B cell (primary cell): ENCODE results near the gene DROSHA. TPM values are rescaled to one million over a fixed set of nuclear protein-coding genes. Genes with fewer than 3 reads are reported as not detected.

Source experiments
- ATAC-seq: fragments of 200-7000 bp; cut with Tn5 transposase; one replicate; pipeline ENCODE4 v1.10.0; 2021; ENCODE audit warnings: low read depth, mild to moderate bottlenecking, moderate number of reproducible peaks, moderate library complexity
- CTCF ChIA-PET: fragments of 350-600 bp; sonication (Branson Sonifier 250); formaldehyde crosslinking; loops from one replicate; lab custom pipeline; 2021; ENCODE audit warnings: antibody characterized with exemption, inconsistent platforms; lab: Charles Lee
- POLR2A ChIA-PET: fragments of 350-600 bp; sonication (Branson Sonifier 250); formaldehyde crosslinking; loops from one replicate; lab custom pipeline; 2021; ENCODE audit warnings: antibody characterized with exemption; lab: Charles Lee
- DNase-seq: peaks from one replicate; pipeline ENCODE4 v3.0.0; 2013
- H2AFZ ChIP-seq: 2 replicates; pipeline ENCODE4 v1.6.1; 2012; ENCODE audit warnings: mild to moderate bottlenecking, low read depth, low read length; ENCODE audit not compliant: insufficient read depth, poor library complexity, severe bottlenecking
- H3K27ac ChIP-seq, 2 donors: 1 replicate in 1 of 2; 2 replicates in 1 of 2; pipeline ENCODE4 v1.5.1; 2012 to 2013; ENCODE audit warnings: low read length in 2 of 2, mild to moderate bottlenecking in 2 of 2, moderate library complexity in 1 of 2
- H3K27me3 ChIP-seq, 4 experiments: fragments of 200-600 bp in 1 of 4; sonication (generic) in 1 of 4; replicated peaks in 1 of 4; 1 replicate in 2 of 4; 2 replicates in 2 of 4; pipeline versions ENCODE4 v1.6.1 to v1.7.0; 2013 to 2016; ENCODE audit warnings: low read length in 3 of 4, mild to moderate bottlenecking in 2 of 4, mixed read lengths in 1 of 4, moderate library complexity in 1 of 4; ENCODE audit not compliant: insufficient read depth in 4 of 4, control insufficient read depth in 3 of 4; ENCODE audit errors: control extremely low read depth in 1 of 4
- H3K36me3 ChIP-seq, 2 experiments: replicated peaks in 1 of 2; 1 replicate in 1 of 2; 2 replicates in 1 of 2; pipeline versions ENCODE4 v1.6.1 to v1.7.1; 2013; ENCODE audit warnings: low read length in 1 of 2; ENCODE audit not compliant: insufficient read depth in 2 of 2, control insufficient read depth in 1 of 2; ENCODE audit errors: control extremely low read depth in 1 of 2, extremely low read depth in 1 of 2
- H3K4me1 ChIP-seq, 2 donors: fragments of 200-600 bp in 1 of 2; sonication (generic) in 1 of 2; 1 replicate in 1 of 2; 2 replicates in 1 of 2; pipeline versions ENCODE4 v1.5.1 to v1.6.1; 2013 to 2017; ENCODE audit warnings: low read length in 2 of 2; ENCODE audit not compliant: control insufficient read depth in 2 of 2, insufficient read depth in 2 of 2
- H3K4me2 ChIP-seq: replicated peaks from 2 replicates; pipeline ENCODE3; 2012; ENCODE audit warnings: mild to moderate bottlenecking, low read depth, low read length; ENCODE audit not compliant: poor library complexity, severe bottlenecking
- H3K4me3 ChIP-seq, 5 experiments: fragments of 200-600 bp in 1 of 5; sonication (generic) in 1 of 5; 1 replicate in 3 of 5; 2 replicates in 2 of 5; pipeline versions ENCODE4 v1.5.1 to v1.7.0; 2011 to 2016; ENCODE audit warnings: low read length in 4 of 5, mild to moderate bottlenecking in 4 of 5, low read depth in 2 of 5, control low read depth in 1 of 5, moderate library complexity in 1 of 5; ENCODE audit not compliant: insufficient read depth in 1 of 5; ENCODE audit errors: control extremely low read depth in 1 of 5, extremely low read depth in 1 of 5
- H3K79me2 ChIP-seq: fragments of 200-600 bp; sonication (generic); one replicate; pipeline ENCODE4 v1.6.0; 2016; ENCODE audit warnings: low read length; ENCODE audit not compliant: control insufficient read depth, insufficient read depth
- H3K9ac ChIP-seq: fragments of 200-600 bp; sonication (generic); 2 replicates; pipeline ENCODE4 v1.6.1; 2017; ENCODE audit warnings: mild to moderate bottlenecking, low read length, moderate library complexity
- H3K9me3 ChIP-seq, 3 donors: one replicate each; pipeline versions ENCODE4 v1.6.1 to v1.7.1; 2013; ENCODE audit warnings: low read length in 2 of 3; ENCODE audit not compliant: control insufficient read depth in 2 of 3, insufficient read depth in 1 of 3; ENCODE audit errors: control extremely low read depth in 1 of 3
- H4K20me1 ChIP-seq: 2 replicates; pipeline ENCODE4 v1.6.0; 2012; ENCODE audit warnings: mild to moderate bottlenecking, low read length; ENCODE audit not compliant: insufficient read depth, control insufficient read depth, poor library complexity, severe bottlenecking
- H3K27ac Mint-ChIP-seq: one replicate; pipeline ENCODE4 v1.8.0; 2021; ENCODE audit warnings: mixed read lengths
- H3K27me3 Mint-ChIP-seq: one replicate; pipeline ENCODE4 v1.8.0; 2021; ENCODE audit warnings: mixed read lengths
- H3K4me1 Mint-ChIP-seq: one replicate; pipeline ENCODE4 v1.8.0; 2021; ENCODE audit warnings: mixed read lengths
- H3K4me3 Mint-ChIP-seq: one replicate; pipeline ENCODE4 v1.8.0; 2021; ENCODE audit warnings: mixed read lengths
- H3K9me3 Mint-ChIP-seq: one replicate; pipeline ENCODE4 v1.8.0; 2022; ENCODE audit warnings: mixed read lengths; ENCODE audit not compliant: insufficient read depth
- CTCF ChIP-seq: fragments of 200-600 bp; IDR thresholded peaks from one replicate; pipeline ENCODE4 v1.8.0; 2022; ENCODE audit warnings: antibody characterized with exemption, mild to moderate bottlenecking
- EZH2 ChIP-seq: IDR thresholded peaks from 2 replicates; pipeline ENCODE4 v1.6.1; 2012; ENCODE audit warnings: borderline replicate concordance, low read depth, mild to moderate bottlenecking, moderate library complexity, low read length; ENCODE audit not compliant: insufficient read depth, poor library complexity, severe bottlenecking
- WGBS: methylation state at CpG from one replicate; pipeline ENCODE4 v1.1.5; 2013; ENCODE audit warnings: missing lambda C conversion rate; ENCODE audit not compliant: insufficient coverage; 5-methylcytosine and 5-hydroxymethylcytosine counted together
- intact Hi-C: fragments of 100-400 bp; cut with micrococcal nuclease; formaldehyde crosslinking; loops from one replicate; pipeline ENCODE4 v1.10.0; 2022
- polyA plus RNA-seq: library from polyadenylated mRNA; depleted of rRNA; stranded (reverse); fragments of >200 nt; gene quantifications from 2 replicates; pipeline ENCODE4 v1.2.3, GENCODE V29; 2012
- total RNA-seq, 2 donors: library from RNA; stranded (reverse); fragments of 120-200 nt in 1 of 2; gene quantifications; 1 replicate in 1 of 2; 2 replicates in 1 of 2; pipeline versions ENCODE4 v1.2.3 to v1.2.4, GENCODE V29; 2013 to 2022

Gene DROSHA
- total and polyA plus RNA-seq, 2 donors (not counting 1 experiment from before 2014, with no cell fraction given) = 31.2 to 62.4 TPM

- H3K4me1 Mint-ChIP-seq = no peaks in the 10 kb centered on the region
- Histone ChIP-seq H3K4me3 (no peak overlapping the region), H3K4me2 (no peak overlapping the region), H4K20me1 (no peaks in the 10 kb centered on the region), H3K9ac (no peak overlapping the region), H3K27ac (no peak overlapping the region), H3K4me1 (no peaks in the 10 kb centered on the region), H3K9me3 (no peaks in the 10 kb centered on the region), H3K27me3 (no peaks in the 10 kb centered on the region), H3K79me2 (no peaks in the 10 kb centered on the region), H3K36me3 (peaks cover 23 to 77% of the 10 kb centered on the region in 2 experiments), H2AFZ (no peak overlapping the region)
- CTCF ChIA-PET = no interaction called here
- intact Hi-C loops = no loop called here
- H3K27ac Mint-ChIP-seq = no peak overlapping the region
- TF ChIP-seq EZH2 (no peak), CTCF (no peak)
- 100% methylated on average over 3 of the region's 4 CpGs for WGBS
- DNase-seq (no peak), ATAC-seq (no peak)
- no peaks in the 10 kb centered on the region for H3K27me3 Mint-ChIP-seq
- no peaks in the 10 kb centered on the region for H3K9me3 Mint-ChIP-seq
- H3K4me3 Mint-ChIP-seq = no peak overlapping the region
- POLR2A ChIA-PET = interaction anchor here (0.7 kb wide), 1 partner anchor 20 kb away, joined by 3 read pairs; no protein-coding TSS in a partner anchor
Observed at GRCh38 chr5:31511305-31511704, 20.6 kb downstream of the DROSHA start.

GRCh38 chr5:31504529-31504928, 27.4 kb downstream of the DROSHA start:
- no peak overlapping the region for H3K4me3 ChIP-seq
- Mint-ChIP-seq H3K27ac (no peak overlapping the region), H3K4me1 (no peaks in the 10 kb centered on the region), H3K9me3 (no peaks in the 10 kb centered on the region), H3K4me3 (no peak overlapping the region), H3K27me3 (no peaks in the 10 kb centered on the region)
- ChIA-PET CTCF (no interaction called here), POLR2A (no interaction called here)
- H3K79me2 ChIP-seq = no peaks in the 10 kb centered on the region
- no peak overlapping the region for H3K4me2 ChIP-seq
- no peaks in the 10 kb centered on the region for H4K20me1 ChIP-seq
- DNase-seq = no peak
- no peak overlapping the region for H3K27ac ChIP-seq
- H3K9ac ChIP-seq = no peak overlapping the region
- no peak for ATAC-seq
- H3K27me3 ChIP-seq = no peaks in the 10 kb centered on the region
- H3K4me1 ChIP-seq = no peaks in the 10 kb centered on the region
- H3K36me3 ChIP-seq = peaks cover 4 to 81% of the 10 kb centered on the region in 2 experiments
- H2AFZ ChIP-seq = no peak overlapping the region
- TF ChIP-seq CTCF (no peak), EZH2 (no peak)
- H3K9me3 ChIP-seq = no peaks in the 10 kb centered on the region
- WGBS = 99% methylated on average over 9 of the region's 10 CpGs
- intact Hi-C loops = no loop called here
